H9 (cell line): Measurements from ENCODE around the gene ELFN1. TPM values are rescaled to one million over a fixed set of nuclear protein-coding genes. Genes with fewer than 3 reads are reported as not detected.

Experiments
- DNase-seq: peaks from one replicate; pipeline ENCODE4 v3.0.0-alpha.2; 2017
- H2AFZ ChIP-seq: one replicate; pipeline ENCODE4 v1.6.1; 2013; ENCODE audit warnings: mild to moderate bottlenecking, low read length, control low read depth, moderate library complexity
- H2AK5ac ChIP-seq: 2 replicates; pipeline ENCODE4 v1.6.1; 2013; ENCODE audit warnings: low read length, control low read depth, mixed read lengths; ENCODE audit not compliant: insufficient read length
- H2BK120ac ChIP-seq: one replicate; pipeline ENCODE4 v1.6.1; 2013; ENCODE audit warnings: low read depth, mild to moderate bottlenecking, low read length, control low read depth, inconsistent platforms; ENCODE audit not compliant: poor library complexity, severe bottlenecking
- H2BK12ac ChIP-seq: 2 replicates; pipeline ENCODE4 v1.6.1; 2013; ENCODE audit warnings: low read length, control low read depth, mixed read lengths, low read depth; ENCODE audit not compliant: insufficient read length
- H2BK15ac ChIP-seq: 2 replicates; pipeline ENCODE4 v1.6.1; 2013; ENCODE audit warnings: low read depth, low read length, control low read depth
- H2BK20ac ChIP-seq: one replicate; pipeline ENCODE4 v1.6.1; 2013; ENCODE audit warnings: low read depth, mild to moderate bottlenecking, low read length, control low read depth, inconsistent platforms; ENCODE audit not compliant: poor library complexity, severe bottlenecking
- H2BK5ac ChIP-seq: 2 replicates; pipeline ENCODE4 v1.6.1; 2013; ENCODE audit warnings: low read length, control low read depth, mixed read lengths; ENCODE audit not compliant: insufficient read length
- H3K14ac ChIP-seq: 2 replicates; pipeline ENCODE4 v1.6.1; 2013; ENCODE audit warnings: low read length, control low read depth; ENCODE audit not compliant: insufficient read depth
- H3K18ac ChIP-seq: 2 replicates; pipeline ENCODE4 v1.6.1; 2013; ENCODE audit warnings: low read depth, mild to moderate bottlenecking, mixed read lengths, low read length, control low read depth; ENCODE audit not compliant: insufficient read length
- H3K23ac ChIP-seq: 2 replicates; pipeline ENCODE4 v1.6.1; 2013; ENCODE audit warnings: low read length, control low read depth, mixed read lengths, low read depth; ENCODE audit not compliant: insufficient read length
- H3K23me2 ChIP-seq: 2 replicates; pipeline ENCODE4 v1.6.1; 2013; ENCODE audit warnings: low read depth, mild to moderate bottlenecking, mixed read lengths, low read length, control low read depth; ENCODE audit not compliant: insufficient read length, poor library complexity, severe bottlenecking
- H3K27ac ChIP-seq: 2 replicates; pipeline ENCODE4 v1.5.1; 2013; ENCODE audit warnings: low read length, control low read depth, mixed read lengths, low read depth; ENCODE audit not compliant: insufficient read length
- H3K27me3 ChIP-seq: 2 replicates; pipeline ENCODE4 v1.6.1; 2013; ENCODE audit warnings: low read length, control low read depth, inconsistent platforms; ENCODE audit not compliant: insufficient read depth
- H3K4ac ChIP-seq: 2 replicates; pipeline ENCODE4 v1.6.1; 2013; ENCODE audit warnings: low read depth, mild to moderate bottlenecking, control low read depth, inconsistent platforms, low read length, moderate library complexity
- H3K4me1 ChIP-seq: 2 replicates; pipeline ENCODE4 v1.6.1; 2013; ENCODE audit warnings: low read length, control low read depth, inconsistent platforms; ENCODE audit not compliant: insufficient read depth
- H3K4me2 ChIP-seq: 2 replicates; pipeline ENCODE4 v1.6.1; 2013; ENCODE audit warnings: low read length, control low read depth, mixed read lengths; ENCODE audit not compliant: insufficient read length, insufficient read depth
- H3K56ac ChIP-seq: 2 replicates; pipeline ENCODE4 v1.6.1; 2013; ENCODE audit warnings: low read depth, mild to moderate bottlenecking, mixed read lengths, low read length, control low read depth; ENCODE audit not compliant: insufficient read length
- H3K79me1 ChIP-seq: 2 replicates; pipeline ENCODE4 v1.6.1; 2013; ENCODE audit warnings: low read depth, mild to moderate bottlenecking, moderate library complexity, low read length, control low read depth, inconsistent platforms; ENCODE audit not compliant: insufficient read depth, poor library complexity, severe bottlenecking
- H3K79me2 ChIP-seq: 2 replicates; pipeline ENCODE4 v1.6.1; 2013; ENCODE audit warnings: low read length, control low read depth, inconsistent platforms; ENCODE audit not compliant: insufficient read depth
- H3K9ac ChIP-seq: 2 replicates; pipeline ENCODE4 v1.6.1; 2013; ENCODE audit warnings: low read length, control low read depth, mixed read lengths; ENCODE audit not compliant: insufficient read length; ENCODE audit errors: extremely low read depth
- H3K9me3 ChIP-seq: one replicate; pipeline ENCODE4 v1.6.1; 2013; ENCODE audit warnings: low read depth, low read length, inconsistent platforms; ENCODE audit not compliant: control insufficient read depth
- H3T11ph ChIP-seq: one replicate; pipeline ENCODE4 v1.6.1; 2013; ENCODE audit warnings: mild to moderate bottlenecking, low read length, control low read depth, inconsistent platforms
- H4K20me1 ChIP-seq: one replicate; pipeline ENCODE4 v1.6.1; 2013; ENCODE audit not compliant: control insufficient read depth, insufficient read length, insufficient read depth
- H4K5ac ChIP-seq: 2 replicates; pipeline ENCODE4 v1.6.1; 2013; ENCODE audit warnings: low read depth, mild to moderate bottlenecking, mixed read lengths, low read length, control low read depth; ENCODE audit not compliant: insufficient read length
- H4K8ac ChIP-seq: replicated peaks from 2 replicates; pipeline ENCODE4 v1.6.1; 2013; ENCODE audit warnings: low read length, control low read depth, mixed read lengths, low read depth; ENCODE audit not compliant: insufficient read length
- H4K91ac ChIP-seq: 2 replicates; pipeline ENCODE4 v1.6.1; 2013; ENCODE audit warnings: low read depth, mild to moderate bottlenecking, moderate library complexity, mixed read lengths, low read length, control low read depth; ENCODE audit not compliant: insufficient read length
- H3K27ac Mint-ChIP-seq, 3 experiments: 2 replicates in 2 of 3; 3 replicates in 1 of 3; pipeline ENCODE4 v1.8.0; 2020 to 2021; ENCODE audit warnings: mixed read lengths in 3 of 3, mild to moderate bottlenecking in 1 of 3, moderate library complexity in 1 of 3
- H3K27me3 Mint-ChIP-seq: 2 replicates; pipeline ENCODE4 v1.8.0; 2021; ENCODE audit warnings: low read depth, mild to moderate bottlenecking, moderate library complexity, mixed read lengths
- H3K36me3 Mint-ChIP-seq, 3 experiments: 2 replicates in 2 of 3; 3 replicates in 1 of 3; pipeline ENCODE4 v1.8.0; 2020 to 2021; ENCODE audit warnings: low read depth in 3 of 3, mixed read lengths in 3 of 3; ENCODE audit not compliant: insufficient read depth in 1 of 3
- H3K4me1 Mint-ChIP-seq, 2 experiments: 2 replicates each; pipeline ENCODE4 v1.8.0; 2020; ENCODE audit warnings: mixed read lengths in 2 of 2
- H3K4me3 Mint-ChIP-seq, 2 experiments: 2 replicates in 1 of 2; 3 replicates in 1 of 2; pipeline ENCODE4 v1.8.0; 2020 to 2021; ENCODE audit warnings: mild to moderate bottlenecking in 2 of 2, mixed read lengths in 2 of 2, moderate library complexity in 1 of 2
- H3K9me3 Mint-ChIP-seq, 2 experiments: 2 replicates in 1 of 2; 3 replicates in 1 of 2; pipeline ENCODE4 v1.8.0; 2020; ENCODE audit warnings: mild to moderate bottlenecking in 2 of 2, mixed read lengths in 2 of 2, moderate library complexity in 1 of 2
- CTCF ChIP-seq: fragments of 200-600 bp; sonication (generic); conservative IDR thresholded peaks from 3 replicates; pipeline ENCODE4 v1.8.0; 2021; ENCODE audit warnings: antibody characterized with exemption, mild to moderate bottlenecking
- WGBS: extraction: QIAGEN DNeasy Blood & Tissue Kit; methylation state at CpG from one replicate; pipeline ENCODE4 v1.1.7; 2013; ENCODE audit warnings: missing lambda C conversion rate, low lambda C conversion rate, mixed read lengths; ENCODE audit not compliant: insufficient read length; ENCODE audit errors: extremely low coverage; 5-methylcytosine and 5-hydroxymethylcytosine counted together
- total RNA-seq: library from RNA; stranded (reverse); gene quantifications from 2 replicates; pipeline ENCODE4 v1.2.1, GENCODE V29; 2021

Gene ELFN1
- total RNA-seq, 1 experiment from 2014 or later = 3.7 TPM

GRCh38 chr7:1765336-1765735 is 95.3 kb downstream of the ELFN1 start:
- no peaks in the 10 kb centered on the region for H3K9me3 ChIP-seq
- H3K14ac ChIP-seq = no peak overlapping the region
- WGBS = no CpG with 5 or more reads among the region's 13 CpGs
- H3T11ph ChIP-seq = no peak overlapping the region
- no peak overlapping the region for H2BK12ac ChIP-seq
- H3K4me1 Mint-ChIP-seq = peaks cover 2 to 3% of the 10 kb centered on the region in 2 experiments; a peak in 3 of 4 replicates
- no peak overlapping the region for H2BK5ac ChIP-seq
- H3K4me2 ChIP-seq = no peak overlapping the region
- H2BK15ac ChIP-seq = no peak overlapping the region
- H2BK120ac ChIP-seq = no peak overlapping the region
- no peaks in the 10 kb centered on the region for H3K79me1 ChIP-seq
- H4K91ac ChIP-seq = no peak overlapping the region
- H3K9ac ChIP-seq = no peak overlapping the region
- no peaks in the 10 kb centered on the region for H3K4me1 ChIP-seq
- peaks cover 5% of the 10 kb centered on the region for H4K20me1 ChIP-seq
- H3K27me3 ChIP-seq = no peaks in the 10 kb centered on the region
- H3K36me3 Mint-ChIP-seq = peaks cover 0 to 3% (median 0%) of the 10 kb centered on the region in 3 experiments; a peak in 2 of 7 replicates
- no peak overlapping the region for H3K18ac ChIP-seq
- peaks cover 12 to 19% of the 10 kb centered on the region in 2 experiments for H3K9me3 Mint-ChIP-seq
- no peak for TF ChIP-seq CTCF
- H2BK20ac ChIP-seq = no peak overlapping the region
- H3K79me2 ChIP-seq = no peaks in the 10 kb centered on the region
- H3K27ac ChIP-seq = no peak overlapping the region
- H3K27ac Mint-ChIP-seq = no peak overlapping the region; a peak in 1 of 7 replicates
- H4K5ac ChIP-seq = no peak overlapping the region
- H4K8ac ChIP-seq = no peak overlapping the region
- H3K23ac ChIP-seq = no peak overlapping the region
- H3K4ac ChIP-seq = no peak overlapping the region
- H3K4me3 Mint-ChIP-seq = no peak overlapping the region
- H3K23me2 ChIP-seq = no peaks in the 10 kb centered on the region
- no peak overlapping the region for H3K56ac ChIP-seq
- peaks cover 9% of the 10 kb centered on the region for H3K27me3 Mint-ChIP-seq
- H2AK5ac ChIP-seq = no peak overlapping the region
- DNase-seq = no peak
- no peak overlapping the region for H2AFZ ChIP-seq
